ENCODE data around the gene FAM174C.
"Not testable (repeated sequence)": the region's sequence is repeated elsewhere in the genome, so short reads cannot be mapped to it uniquely, and the experiment has no call there.

FAM174C gene

GRCh38 chr19:1288226-1288612 is 12.9 kb downstream of the FAM174C start:
- DNase-seq = no peak

GRCh38 chr19:1288833-1289685 is 13.7 kb downstream of the FAM174C start:
- DNase-seq = no peak

GRCh38 chr19:1289686-1290025 is 14.3 kb downstream of the FAM174C start:
- no peak for DNase-seq

- no peak for DNase-seq
Observed at GRCh38 chr19:1290196-1290702, 14.9 kb downstream of the FAM174C start.

- DNase-seq = no peak
Observed at GRCh38 chr19:1290703-1291651, 15.6 kb downstream of the FAM174C start.

- no peak for DNase-seq
Observed at GRCh38 chr19:1291761-1292418, 16.6 kb downstream of the FAM174C start.

- no peak for DNase-seq
Observed at GRCh38 chr19:1292419-1293151, 17.3 kb downstream of the FAM174C start.

GRCh38 chr19:1293782-1294604 is 18.7 kb downstream of the FAM174C start:
- DNase-seq = no peak

GRCh38 chr19:1294688-1295087 is 19.4 kb downstream of the FAM174C start:
- DNase-seq = no peak

- no peak for DNase-seq
Observed at GRCh38 chr19:1295169-1296012, 20.1 kb downstream of the FAM174C start.

- no peak for DNase-seq
Observed at GRCh38 chr19:1296078-1296477, 20.7 kb downstream of the FAM174C start.

GRCh38 chr19:1296575-1297271 is 21.4 kb downstream of the FAM174C start:
- no peak for DNase-seq

GRCh38 chr19:1298235-1298634 is 22.9 kb downstream of the FAM174C start:
- no peak for DNase-seq

- no peak for DNase-seq
Observed at GRCh38 chr19:1299801-1300200, 24.5 kb downstream of the FAM174C start.

GRCh38 chr19:1300744-1301490 is 25.6 kb downstream of the FAM174C start:
- no peak for DNase-seq

GRCh38 chr19:1302533-1303239 is 27.4 kb downstream of the FAM174C start:
- no peak for DNase-seq

- DNase-seq = no peak
Observed at GRCh38 chr19:1304197-1304924, 29.0 kb downstream of the FAM174C start.

GRCh38 chr19:1305354-1305753 is 30.0 kb downstream of the FAM174C start:
- DNase-seq = not testable (repeated sequence)

Measured in NCI-H524 (cell line).